ENCODE measurements around the gene GPR63.

GPR63 gene

DNA sequence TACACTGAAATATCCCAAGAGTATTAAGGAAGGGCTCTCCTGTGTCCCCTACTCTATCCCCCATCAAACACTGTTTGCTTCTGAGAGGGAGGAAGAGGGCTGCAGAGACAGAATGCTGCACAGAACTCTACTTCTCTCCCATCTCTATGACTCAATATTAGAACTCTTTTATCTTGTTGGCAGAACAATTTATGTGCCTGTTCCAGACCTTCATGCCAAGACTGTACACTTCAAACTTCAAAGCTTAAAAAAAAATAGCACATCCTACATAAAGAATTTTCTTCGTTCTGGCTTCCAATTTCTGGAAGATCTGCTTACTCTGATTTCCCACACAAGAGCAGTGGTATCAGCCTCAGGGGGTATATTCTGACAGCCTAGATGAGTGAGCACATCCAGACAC, 19.6 kb upstream of the GPR63 start:
- TF ChIP-seq TAF1 (IDR thresholded peaks at IDR 0.05; ENCODE audit: borderline replicate concordance, insufficient read depth, low read length) = no peak
- TF ChIP-seq, protein P1, sequence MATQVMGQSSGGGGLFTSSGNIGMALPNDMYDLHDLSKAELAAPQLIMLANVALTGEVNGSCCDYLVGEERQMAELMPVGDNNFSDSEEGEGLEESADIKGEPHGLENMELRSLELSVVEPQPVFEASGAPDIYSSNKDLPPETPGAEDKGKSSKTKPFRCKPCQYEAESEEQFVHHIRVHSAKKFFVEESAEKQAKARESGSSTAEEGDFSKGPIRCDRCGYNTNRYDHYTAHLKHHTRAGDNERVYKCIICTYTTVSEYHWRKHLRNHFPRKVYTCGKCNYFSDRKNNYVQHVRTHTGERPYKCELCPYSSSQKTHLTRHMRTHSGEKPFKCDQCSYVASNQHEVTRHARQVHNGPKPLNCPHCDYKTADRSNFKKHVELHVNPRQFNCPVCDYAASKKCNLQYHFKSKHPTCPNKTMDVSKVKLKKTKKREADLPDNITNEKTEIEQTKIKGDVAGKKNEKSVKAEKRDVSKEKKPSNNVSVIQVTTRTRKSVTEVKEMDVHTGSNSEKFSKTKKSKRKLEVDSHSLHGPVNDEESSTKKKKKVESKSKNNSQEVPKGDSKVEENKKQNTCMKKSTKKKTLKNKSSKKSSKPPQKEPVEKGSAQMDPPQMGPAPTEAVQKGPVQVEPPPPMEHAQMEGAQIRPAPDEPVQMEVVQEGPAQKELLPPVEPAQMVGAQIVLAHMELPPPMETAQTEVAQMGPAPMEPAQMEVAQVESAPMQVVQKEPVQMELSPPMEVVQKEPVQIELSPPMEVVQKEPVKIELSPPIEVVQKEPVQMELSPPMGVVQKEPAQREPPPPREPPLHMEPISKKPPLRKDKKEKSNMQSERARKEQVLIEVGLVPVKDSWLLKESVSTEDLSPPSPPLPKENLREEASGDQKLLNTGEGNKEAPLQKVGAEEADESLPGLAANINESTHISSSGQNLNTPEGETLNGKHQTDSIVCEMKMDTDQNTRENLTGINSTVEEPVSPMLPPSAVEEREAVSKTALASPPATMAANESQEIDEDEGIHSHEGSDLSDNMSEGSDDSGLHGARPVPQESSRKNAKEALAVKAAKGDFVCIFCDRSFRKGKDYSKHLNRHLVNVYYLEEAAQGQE (IDR thresholded peaks at IDR 0.05; ENCODE audit: insufficient read depth in 1 of 2, low read depth in 2 of 2, low read length in 2 of 2) = no peak
- no peak for TF ChIP-seq FOXP2 (optimal IDR thresholded peaks at IDR 0.05; ENCODE audit: borderline replicate concordance, extremely low read depth, extremely low read length, insufficient read depth)
- no peak for TF ChIP-seq SIN3A (IDR thresholded peaks at IDR 0.05; ENCODE audit: borderline replicate concordance, insufficient read depth, low read length)

DNA sequence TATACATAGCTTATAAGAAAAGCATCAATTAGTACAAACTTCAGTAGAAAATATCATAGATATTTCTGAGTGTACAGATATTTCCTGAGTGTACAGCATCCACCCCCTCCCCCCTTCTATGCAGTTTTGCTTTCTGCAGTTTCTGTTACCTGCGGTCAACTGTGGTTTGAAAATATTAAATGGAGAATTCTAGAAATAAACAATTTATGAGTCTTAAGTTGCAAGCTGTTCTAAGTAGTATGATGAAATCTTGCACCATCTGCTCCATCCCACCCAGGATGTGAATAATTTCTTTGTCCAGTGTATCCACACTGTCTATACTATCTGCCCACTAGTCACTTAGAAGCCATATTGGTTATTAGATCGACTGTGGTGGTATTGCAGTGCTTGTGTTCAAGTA, 15.8 kb upstream of the GPR63 start:
- TF ChIP-seq TAF1 (IDR thresholded peaks at IDR 0.05; ENCODE audit: borderline replicate concordance, insufficient read depth, low read length) (no peak), FOXP2 (optimal IDR thresholded peaks at IDR 0.05; ENCODE audit: borderline replicate concordance, extremely low read depth, extremely low read length, insufficient read depth) (no peak), SIN3A (IDR thresholded peaks at IDR 0.05; ENCODE audit: borderline replicate concordance, insufficient read depth, low read length) (no peak), POLR2AphosphoS5 (IDR thresholded peaks at IDR 0.05; ENCODE audit: low read depth, low read length) (no peak)
- TF ChIP-seq, protein P1 (IDR thresholded peaks at IDR 0.05; ENCODE audit: insufficient read depth in 1 of 2, low read depth in 2 of 2, low read length in 2 of 2) = no peak

DNA sequence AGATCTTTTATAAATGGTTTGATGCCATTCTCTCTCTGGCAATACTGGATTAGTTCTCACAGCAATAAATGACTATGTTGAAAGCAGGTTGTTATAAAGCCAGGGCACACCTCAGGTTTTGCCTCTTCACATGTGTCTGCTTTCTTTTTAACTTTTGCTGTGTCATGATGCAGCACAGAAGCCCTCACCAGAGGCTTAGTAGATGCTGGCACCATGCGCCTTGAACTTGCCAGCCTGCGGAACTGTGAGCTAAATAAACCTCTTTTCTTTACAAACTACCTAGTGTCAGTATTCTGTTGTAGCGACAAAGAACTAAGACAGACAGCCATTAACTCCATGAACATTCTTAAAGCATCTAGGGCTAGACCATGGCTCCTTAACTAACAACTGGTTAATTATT, 15.3 kb upstream of the GPR63 start:
- TF ChIP-seq TAF1 (IDR thresholded peaks at IDR 0.05; ENCODE audit: borderline replicate concordance, insufficient read depth, low read length) (no peak), POLR2AphosphoS5 (IDR thresholded peaks at IDR 0.05; ENCODE audit: low read depth, low read length) (no peak), SIN3A (IDR thresholded peaks at IDR 0.05; ENCODE audit: borderline replicate concordance, insufficient read depth, low read length) (no peak), FOXP2 (optimal IDR thresholded peaks at IDR 0.05; ENCODE audit: borderline replicate concordance, extremely low read depth, extremely low read length, insufficient read depth) (no peak)
- TF ChIP-seq, protein P1 (IDR thresholded peaks at IDR 0.05; ENCODE audit: insufficient read depth in 1 of 2, low read depth in 2 of 2, low read length in 2 of 2) = no peak

DNA sequence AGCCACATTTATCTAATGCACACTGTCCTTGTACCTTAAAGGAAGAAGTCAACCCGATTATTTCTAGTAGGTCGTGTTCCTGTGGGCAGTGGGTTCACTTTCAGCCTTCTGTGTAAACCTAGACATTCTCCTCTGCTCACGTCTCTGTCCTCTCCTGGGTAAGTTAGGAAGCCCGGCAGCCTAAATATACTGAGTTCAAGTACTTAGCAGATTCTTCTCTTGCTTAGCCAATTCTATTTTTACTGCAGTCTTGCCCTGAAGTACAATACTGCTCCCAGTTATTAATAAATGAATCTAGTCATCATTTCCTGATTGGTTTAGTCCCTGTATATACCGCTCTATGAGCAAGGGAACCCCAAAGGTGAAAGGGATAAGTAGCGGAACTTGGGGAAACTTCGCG, 14.6 kb upstream of the GPR63 start:
- TF ChIP-seq, protein P1 (IDR thresholded peaks at IDR 0.05; ENCODE audit: insufficient read depth in 1 of 2, low read depth in 2 of 2, low read length in 2 of 2) = no peak
- TF ChIP-seq FOXP2 (optimal IDR thresholded peaks at IDR 0.05; ENCODE audit: borderline replicate concordance, extremely low read depth, extremely low read length, insufficient read depth) = no peak
- TF ChIP-seq POLR2AphosphoS5 (IDR thresholded peaks at IDR 0.05; ENCODE audit: low read depth, low read length) = no peak
- no peak for TF ChIP-seq SIN3A (IDR thresholded peaks at IDR 0.05; ENCODE audit: borderline replicate concordance, insufficient read depth, low read length)
- no peak for TF ChIP-seq TAF1 (IDR thresholded peaks at IDR 0.05; ENCODE audit: borderline replicate concordance, insufficient read depth, low read length)

DNA sequence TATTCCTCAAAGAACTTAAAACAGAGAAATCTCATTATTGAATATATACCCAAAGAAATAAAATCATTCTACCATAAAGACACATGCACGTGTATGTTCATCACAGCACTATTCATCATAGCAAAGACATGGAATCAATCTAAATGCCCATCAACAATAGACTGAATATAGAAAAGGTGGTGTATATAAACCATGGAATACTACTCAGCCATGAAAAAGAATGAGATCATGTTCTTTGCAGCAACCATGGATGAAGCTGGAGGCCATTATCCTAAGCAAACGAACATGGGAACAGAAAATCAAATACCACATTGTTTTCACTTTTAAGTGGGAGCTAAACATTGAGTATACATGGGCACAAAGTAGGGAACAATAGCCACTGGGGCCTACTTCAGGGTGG, 12.3 kb upstream of the GPR63 start:
- TF ChIP-seq SIN3A (IDR thresholded peaks at IDR 0.05; ENCODE audit: borderline replicate concordance, insufficient read depth, low read length) = no peak

Data from PFSK-1 (cell line).